ENCODE results near the gene FCHSD1.
"Not testable (repeated sequence)": the region's sequence is repeated elsewhere in the genome, so short reads cannot be mapped to it uniquely, and the experiment has no call there.

The FCHSD1 gene

GRCh38 chr5:141615991-141616720 is 35.1 kb downstream of the FCHSD1 start:
- no peak for DNase-seq

- DNase-seq, result no peak
Observed at GRCh38 chr5:141613344-141613743, 37.9 kb downstream of the FCHSD1 start.

DNA sequence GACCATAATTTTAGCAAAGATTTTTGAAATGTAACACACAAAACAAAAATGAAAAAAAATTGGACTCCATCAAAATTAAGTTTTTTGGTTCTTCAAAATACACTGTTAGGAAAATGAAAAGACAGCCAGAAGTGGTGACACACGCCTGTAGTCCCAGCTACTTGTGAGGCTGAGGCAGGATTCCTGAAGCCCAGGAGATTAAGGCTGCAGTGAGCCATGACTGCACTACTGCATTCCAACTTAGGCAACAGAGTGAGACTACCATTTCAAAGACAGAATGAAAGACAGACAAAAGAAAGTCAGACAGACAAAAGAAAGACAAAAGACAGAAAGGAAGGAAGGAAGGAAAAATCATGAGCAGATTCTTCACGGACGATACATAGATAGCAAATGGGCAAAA is 39.9 kb downstream of the FCHSD1 start:
- DNase-seq, result no peak

DNA sequence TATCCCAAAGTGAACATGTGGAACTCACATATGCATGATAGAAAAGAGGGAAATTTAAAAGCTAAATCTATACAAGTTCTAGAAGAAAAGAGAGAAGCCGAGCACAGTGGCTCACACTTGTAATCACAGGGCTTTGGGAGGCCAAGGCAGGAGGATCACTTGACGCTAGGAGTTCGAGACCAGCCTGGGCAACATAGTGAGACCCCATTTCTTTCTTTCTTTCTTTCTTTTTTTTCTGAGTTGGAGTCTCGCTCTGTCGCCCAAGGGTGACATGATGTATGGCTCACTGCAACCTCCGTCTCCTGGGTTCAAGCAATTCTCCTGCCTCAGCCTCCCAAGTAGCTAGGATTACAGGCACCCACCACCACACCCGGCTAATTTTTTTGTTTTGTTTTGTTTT is 41.3 kb downstream of the FCHSD1 start:
- not testable (repeated sequence) for DNase-seq

- no peak for DNase-seq
Observed at GRCh38 chr5:141609044-141609443, 42.2 kb downstream of the FCHSD1 start.

- no peak for DNase-seq
Observed at GRCh38 chr5:141608557-141608956, 42.7 kb downstream of the FCHSD1 start.

DNA sequence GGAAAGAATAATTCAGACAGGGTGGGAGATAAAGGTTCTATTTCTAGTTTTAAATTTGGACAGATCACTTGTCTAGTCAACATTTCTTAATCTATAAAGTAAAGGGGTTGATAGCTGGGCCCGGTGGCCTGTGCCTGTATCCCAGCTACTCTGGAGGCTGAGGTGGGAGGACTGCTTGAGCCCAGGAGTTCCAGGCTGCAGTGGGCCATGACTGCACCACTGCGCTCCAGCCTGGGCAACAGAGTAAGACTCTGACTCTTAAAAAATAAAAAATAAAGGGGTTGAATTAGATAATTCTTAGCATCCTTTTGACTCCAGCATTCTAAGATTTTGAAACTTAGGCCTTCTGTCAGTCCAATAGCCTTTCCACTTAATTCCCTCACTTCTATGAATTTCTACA is 43.2 kb downstream of the FCHSD1 start:
- DNase-seq, result no peak

- DNase-seq, result no peak
Observed at GRCh38 chr5:141605523-141606277, 45.5 kb downstream of the FCHSD1 start.

DNA sequence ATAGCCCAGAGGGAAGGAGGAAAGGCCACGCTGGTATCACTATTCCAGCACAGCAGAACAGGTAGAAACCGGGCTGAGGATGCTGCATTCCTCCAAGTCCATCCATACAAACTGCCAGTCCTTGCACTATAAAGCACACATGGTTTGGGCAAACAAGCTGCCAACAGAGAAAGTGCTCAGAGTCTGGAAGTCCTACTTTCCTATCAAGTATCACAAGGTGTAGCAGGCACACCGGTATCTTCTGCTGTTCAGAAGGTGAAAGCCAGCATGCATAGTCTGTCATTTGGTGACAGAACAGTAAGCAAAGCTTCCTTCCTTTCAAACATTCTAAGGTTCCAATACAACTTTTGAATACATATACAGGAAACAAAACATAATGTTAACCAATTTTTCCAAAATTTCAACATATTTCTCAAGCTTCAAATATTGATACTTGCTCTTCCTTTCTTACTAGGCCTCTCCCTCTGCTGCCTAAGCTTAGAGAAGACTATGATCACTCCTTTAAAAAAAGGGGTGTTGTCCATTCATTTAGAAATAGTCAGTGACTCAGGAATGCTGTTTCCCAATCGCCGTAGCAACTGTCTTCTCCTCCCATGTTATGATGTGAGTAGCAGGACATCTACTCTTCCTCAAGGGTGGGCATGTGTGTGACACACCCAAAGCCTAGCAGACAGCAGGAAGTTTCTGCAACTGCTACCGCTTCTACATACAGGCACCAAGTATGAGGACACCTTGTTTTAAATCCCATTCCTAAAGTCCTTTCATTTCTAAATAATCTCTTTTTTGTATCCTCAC is 47.1 kb downstream of the FCHSD1 start:
- no peak for DNase-seq

- DNase-seq, result no peak
Observed at GRCh38 chr5:141602606-141603005, 48.6 kb downstream of the FCHSD1 start.

GRCh38 chr5:141598391-141599345 is 52.5 kb downstream of the FCHSD1 start:
- no peak for DNase-seq

DNA sequence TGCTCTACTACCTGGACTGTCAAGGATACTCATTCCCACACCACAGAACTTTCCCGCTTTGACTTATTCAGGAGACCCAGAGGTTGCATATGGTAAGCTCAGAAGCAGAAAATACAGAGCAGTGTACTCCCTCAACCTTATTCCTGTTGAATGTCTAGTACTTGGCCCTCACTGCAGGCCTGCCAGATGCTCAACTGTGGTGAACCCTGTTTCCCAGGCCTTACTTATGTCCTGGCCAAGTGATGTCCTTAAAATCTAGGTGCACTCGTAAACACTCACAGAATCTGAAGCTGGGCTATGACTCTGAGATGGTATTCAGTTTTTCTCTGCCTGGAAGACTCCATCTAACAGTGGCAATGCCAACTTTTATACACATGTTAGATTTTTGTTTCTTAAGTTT is 53.4 kb downstream of the FCHSD1 start:
- DNase-seq, result no peak

GRCh38 chr5:141597394-141597793 is 53.8 kb downstream of the FCHSD1 start:
- DNase-seq, result no peak

DNA sequence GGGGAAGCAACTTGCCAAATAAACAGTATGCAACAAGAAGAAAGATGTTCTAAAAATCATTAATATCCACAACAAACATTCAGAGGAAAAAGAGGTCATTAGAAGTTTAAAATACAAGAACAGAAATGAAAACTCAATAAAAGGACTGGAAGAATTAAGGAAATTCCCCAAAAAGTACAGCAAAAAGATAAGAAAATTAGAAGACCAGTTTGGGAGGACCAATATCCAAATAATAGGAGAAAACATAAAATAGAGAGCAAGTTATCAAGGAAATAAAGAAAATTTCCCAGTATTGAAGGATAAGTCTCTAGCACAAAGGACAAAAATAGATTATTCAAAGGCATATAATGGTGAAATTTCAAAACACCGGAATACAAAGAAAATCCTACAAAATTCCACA is 54.4 kb downstream of the FCHSD1 start:
- DNase-seq, result no peak

GRCh38 chr5:141590127-141590526 is 61.1 kb downstream of the FCHSD1 start:
- DNase-seq, result no peak

Measured in NCI-H1694 (cell line).